HG03460 (cell line): Measurements from ENCODE around the gene CFAP74.

ENCODE experiments used
- ATAC-seq: cut with Tn5 transposase; IDR thresholded peaks from one replicate; pipeline ENCODE4 v1.9.1; 2021; ENCODE audit not compliant: unreplicated experiment

Gene CFAP74, protein sequence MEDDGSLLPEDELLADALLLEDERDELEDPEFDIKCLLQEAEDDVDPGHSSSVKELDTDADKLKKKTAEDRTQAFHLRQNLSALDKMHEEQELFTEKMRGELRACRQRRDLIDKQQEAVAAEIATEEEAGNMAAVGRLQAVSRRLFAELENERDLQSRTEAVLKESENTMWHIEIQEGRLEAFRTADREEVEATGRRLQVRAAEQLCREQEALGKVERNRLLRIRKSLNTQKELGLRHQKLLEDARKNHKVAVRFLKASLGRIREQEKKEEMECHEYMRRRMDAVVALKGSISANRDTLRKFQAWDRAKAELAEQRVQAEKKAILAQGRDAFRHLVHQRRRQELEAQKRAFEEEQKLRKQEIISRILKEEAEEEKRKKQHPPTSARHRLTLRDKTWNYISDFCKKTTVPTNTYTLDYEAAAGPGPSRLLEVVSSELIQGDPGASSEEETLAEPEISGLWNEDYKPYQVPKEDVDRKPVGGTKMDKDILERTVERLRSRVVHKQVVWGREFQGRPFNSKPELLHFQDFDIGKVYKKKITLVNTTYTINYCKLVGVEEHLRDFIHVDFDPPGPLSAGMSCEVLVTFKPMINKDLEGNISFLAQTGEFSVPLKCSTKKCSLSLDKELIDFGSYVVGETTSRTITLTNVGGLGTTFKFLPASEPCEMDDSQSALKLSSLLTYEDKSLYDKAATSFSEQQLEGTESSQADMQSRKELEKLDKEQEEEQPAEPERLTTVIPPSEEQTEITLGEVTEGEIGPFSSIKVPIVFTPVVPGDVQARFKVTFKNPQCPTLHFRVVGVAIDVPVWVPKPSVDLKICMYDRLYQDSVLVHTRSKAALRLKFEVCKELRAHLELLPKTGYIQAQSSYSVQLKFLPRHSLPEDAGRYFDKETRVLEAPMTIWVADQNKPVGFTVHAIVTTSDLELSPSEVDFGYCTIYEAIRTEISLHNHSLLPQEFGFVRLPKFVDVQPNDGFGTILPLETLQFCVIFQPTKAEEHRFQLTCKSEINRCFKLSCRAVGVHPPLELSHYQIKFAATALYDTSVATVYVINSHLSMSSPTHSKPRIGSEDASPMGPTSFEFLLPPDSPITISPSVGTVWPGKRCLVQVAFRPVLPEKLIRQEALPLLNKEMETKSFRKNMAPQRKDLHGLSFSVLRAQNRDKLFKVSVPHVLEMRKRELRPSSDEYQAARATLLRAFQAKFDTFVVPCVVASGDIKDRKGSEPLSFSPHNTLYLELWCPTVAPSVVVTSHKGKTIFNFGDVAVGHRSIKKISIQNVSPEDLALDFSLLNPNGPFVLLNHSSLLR (N-terminal part only)

DNA sequence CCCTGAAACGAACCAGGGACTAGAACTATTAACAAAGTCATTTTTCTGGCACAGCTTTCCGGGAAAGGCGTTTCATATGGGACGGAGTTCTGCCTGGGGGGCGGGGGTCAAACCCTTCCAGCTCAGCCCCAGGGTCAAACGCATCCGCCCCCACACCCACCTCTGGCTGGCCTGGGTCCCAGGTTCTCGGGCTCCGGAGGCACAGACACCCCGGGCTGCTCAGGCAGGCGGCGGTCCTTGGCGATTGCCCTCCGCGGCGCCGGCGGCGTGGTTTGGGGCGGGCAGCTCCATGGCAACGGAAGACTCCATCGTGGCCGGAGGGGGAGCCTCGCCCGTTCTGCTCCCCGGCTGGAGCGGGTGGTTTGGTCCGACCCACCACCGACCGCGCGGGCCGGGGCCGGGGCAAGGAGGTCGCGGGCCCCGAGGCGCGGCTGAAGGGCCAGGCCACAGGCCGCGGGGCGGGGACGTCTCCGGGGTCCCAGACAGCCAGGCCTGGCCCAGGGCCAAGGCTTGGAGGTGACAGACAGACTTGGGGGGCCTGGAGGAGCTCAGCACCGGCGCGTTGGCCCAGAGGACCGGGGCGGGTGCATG is at the start of gene CFAP74:
Gene CFAP74 (minus strand): TSS at position 246 of the 591 bp plus-strand sequence. CDS start 12,830 bp downstream, outside the sequence.
- ATAC-seq = no peak

DNA sequence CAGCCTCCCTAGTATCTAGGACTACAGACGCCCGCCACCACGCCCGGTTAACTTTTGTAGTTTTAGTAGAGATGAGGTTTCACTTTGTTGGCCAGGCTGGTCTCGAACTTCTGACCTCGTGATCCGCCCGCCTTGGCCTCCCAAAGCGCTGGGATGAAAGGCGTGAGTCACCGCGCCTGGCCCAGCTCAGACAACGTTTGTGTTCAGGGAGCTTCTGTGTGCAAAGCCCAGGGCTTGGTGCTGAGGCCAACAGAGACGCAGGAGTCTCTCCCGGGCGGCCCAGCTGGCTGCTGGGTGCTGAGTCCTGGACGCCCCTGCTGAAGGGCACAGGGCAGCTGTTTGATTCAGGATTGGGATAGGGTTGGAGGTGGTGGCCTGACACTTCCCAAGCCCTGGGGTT is 49.6 kb upstream of the CFAP74 start:
- no peak for ATAC-seq

DNA sequence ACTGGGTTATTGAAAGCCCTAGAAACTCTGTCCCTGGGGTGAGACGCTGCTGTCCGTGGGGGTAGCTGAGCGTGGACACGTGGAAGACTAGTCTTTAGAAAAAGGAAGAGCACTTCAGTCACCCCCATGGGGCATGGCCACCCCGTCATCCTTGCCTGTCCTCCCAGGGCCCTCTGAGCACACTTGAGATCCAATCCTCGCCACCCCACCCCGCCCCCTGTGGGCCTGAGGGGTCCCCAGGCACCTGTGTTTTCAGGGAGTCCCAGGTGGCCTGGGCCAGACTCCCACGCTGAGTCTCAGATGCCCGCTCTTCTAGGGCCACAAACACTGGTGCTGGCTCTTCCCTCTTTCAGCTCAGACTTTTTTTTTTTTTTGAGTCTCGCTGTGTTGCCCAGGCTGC is 49.2 kb upstream of the CFAP74 start:
- no peak for ATAC-seq

DNA sequence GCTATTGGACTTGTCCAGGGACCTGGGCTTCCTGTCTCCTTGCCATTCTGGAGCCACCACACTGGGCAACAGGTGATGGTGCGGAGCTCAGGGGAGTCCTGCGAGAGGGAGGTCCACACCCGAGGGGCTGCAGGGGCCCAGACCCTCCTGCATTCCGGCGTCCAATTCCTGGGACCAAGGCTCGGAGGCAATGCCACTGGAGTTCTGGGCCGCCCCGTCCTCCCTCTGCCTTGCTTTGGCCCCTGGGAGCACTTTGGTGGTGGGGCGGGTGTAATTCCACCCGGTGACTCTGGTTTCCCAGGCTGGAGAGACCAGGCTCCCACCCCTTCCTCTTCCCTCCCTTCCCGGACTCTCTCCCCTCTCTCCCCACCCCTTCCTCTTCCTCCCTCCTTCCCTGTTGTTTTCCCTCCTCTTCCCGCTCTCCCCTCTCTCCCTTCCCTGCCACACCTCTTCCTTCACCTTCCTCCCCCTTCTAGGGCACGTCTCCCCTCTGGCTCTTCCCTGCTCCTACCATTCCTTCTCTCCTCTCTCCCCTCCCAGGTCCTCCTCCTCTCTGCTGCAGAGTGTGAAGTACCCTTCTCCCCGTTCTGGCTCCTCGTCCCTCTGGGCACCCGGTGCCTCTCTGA is 48.6 kb upstream of the CFAP74 start:
- no peak for ATAC-seq

DNA sequence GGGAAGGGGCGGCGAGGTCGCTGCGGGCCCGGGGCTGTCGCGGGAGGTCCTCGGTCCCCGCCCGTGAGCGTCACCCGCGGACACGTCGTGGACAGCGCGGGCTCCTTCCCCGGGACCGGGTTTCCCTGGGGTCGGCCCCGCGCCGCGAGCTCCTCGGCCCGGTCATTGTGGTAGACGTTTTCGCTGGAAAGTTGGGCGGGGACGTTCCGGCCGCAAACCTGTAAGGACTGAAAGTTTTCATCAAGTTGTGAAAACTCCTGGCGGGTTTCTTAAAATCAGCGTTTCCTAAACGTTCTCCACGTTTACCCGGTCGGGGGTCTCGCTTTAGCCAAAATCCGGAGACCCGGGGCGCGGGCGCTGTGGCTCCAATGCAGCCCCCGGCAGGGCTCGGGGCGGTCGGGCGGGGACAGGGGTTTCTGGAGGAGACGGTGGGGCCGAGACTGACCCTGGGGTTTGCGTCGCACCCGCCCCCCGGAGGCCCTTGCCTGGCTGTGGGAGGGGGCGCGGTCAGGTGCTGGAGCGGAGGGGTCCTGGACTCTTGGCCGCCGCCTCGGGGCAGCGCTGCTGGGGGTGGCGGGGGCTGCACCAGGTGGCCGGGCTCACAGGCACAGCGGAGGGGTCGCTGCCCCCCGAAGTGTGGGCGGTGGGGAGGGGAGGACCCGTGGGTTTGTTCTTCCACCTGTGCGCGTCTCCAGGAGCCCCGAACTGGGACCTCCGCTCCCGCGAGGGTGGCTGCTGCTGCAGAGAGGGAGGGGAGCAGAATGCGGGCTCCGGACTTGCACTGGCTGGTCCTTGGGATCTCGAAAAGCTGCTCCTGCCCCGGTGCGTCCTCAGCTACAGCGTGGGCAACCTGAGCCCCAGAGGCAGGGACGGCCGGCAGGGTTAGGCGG is 47.5 kb upstream of the CFAP74 start:
- no peak for ATAC-seq

DNA sequence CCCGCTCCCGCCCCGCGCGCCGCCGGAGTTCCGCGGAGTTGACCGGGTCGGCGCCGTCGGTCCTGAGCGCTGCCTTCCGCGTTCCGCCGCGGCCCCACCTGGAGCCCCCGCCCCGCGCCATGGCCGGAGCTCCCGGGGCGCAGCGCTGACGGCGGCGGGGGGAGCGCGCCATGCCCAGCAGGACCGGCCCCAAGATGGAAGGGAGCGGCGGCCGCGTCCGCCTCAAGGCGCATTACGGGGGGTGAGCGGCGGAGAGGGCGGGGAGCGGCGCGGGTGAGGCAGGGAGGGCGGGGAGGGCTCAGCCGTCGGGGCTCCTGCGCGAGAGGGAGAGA is 46.8 kb upstream of the CFAP74 start:
- no peak for ATAC-seq

DNA sequence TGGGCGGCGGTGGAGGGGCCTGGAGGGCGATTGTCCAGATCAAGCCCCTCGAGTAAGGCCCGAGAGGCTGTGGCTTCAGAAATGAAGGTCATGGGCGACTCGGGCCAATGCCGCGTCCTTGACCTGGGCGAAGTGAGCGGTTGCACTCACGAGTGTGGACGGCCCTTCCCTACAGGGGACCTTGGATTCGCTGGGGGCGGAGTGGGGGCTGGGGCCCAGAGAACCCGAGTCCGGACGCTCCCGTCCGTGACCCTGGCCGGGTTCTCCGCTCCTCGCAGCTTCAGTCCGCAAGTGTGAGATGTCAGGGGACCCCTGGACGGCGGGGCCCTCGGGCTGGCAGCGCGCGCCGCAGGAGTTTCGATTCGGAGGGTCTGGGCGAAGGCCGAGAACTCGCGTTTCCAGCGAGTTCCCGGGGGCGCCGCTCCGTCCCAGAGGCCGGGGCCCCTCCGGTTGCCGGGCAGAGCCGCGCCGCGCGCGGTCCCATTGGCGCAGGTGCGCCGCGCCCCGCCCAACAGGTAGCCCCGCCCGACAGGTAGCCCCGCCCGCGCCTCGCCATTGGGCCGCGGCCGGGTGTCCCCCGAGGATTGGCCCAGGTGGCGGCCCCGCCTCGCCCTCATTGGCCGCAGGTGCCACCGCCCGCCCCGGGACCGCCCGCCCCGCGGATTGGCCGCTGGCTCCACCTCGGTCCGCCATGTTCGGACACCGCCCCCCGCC is 46.3 kb upstream of the CFAP74 start, which contains the start of gene PRKCZ:
Gene PRKCZ (plus strand): TSS at position 694 of the 714 bp plus-strand sequence. CDS start 220 bp downstream, outside the sequence.
- ATAC-seq = no peak

DNA sequence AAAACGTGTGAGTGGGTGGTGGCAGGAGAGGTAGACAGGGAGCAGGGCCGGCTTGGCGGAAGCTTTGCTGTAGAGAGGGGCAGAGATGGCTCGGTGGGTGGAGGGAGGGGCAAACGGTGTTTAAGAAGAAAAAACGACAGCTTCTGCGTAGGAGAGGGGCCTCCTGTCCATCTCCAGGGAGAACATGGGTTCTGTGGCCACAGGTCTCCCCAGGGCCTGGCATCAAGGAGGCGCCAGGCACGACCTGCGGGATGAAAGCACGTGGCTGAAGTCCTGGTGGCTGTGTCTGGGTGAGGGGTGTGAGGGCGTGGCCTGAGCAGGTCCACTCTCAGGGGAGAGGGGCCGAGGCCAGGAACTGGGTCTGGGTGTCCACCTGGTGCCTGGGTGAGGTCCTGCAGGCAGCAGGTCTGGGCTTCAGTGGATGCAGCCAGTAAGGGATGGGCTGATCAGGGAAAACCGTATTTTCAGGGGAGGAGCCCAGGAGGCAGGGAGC is 45.7 kb upstream of the CFAP74 start:
- no peak for ATAC-seq

DNA sequence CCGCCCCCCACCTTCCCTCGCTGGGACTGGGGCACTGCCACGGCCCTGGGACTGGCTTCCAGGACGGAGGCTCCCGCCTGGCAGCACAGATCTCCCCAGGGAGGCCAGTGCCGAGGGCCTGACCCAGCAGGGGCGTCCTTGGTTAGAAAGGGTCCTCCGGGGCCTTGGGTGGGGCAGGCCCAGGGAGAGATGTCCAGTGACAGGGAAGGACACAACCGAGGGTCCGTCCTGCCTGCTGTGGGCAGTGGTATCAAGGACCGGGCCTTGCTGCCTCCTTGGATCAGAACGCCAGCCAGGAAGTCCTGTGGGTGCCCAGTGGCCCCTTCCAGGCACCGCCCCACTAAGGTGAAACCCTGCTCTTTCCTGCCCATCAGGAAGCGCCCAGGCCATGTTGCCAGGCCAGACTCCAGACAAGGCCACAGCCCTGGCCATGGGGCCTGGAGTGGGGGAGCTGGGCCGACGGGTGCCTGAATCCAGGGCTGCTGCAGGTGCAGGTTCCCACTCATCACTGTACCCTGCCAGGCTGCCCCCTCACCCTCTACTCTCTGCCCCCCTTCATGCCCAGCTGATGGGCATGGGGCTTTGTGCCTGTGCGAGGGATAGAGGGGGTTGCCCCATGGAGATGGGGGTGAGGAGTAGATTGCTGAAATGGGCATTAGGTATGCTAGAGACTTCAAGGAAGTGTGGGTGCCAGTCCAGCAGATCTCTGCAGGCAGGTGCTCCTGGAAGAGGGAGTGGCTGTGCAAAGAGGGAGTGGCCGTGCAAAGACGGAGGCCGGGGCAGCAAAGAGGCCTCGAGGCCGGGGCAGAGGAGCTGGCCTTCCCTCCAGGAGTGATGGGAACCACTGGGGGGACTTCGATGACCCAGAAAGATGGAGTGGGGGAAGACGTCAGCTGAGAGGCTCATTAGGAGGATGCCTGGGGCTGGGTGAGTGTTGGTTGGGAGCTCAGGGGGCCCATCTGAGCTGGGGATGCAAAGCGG is 44.5 kb upstream of the CFAP74 start:
- ATAC-seq = no peak

DNA sequence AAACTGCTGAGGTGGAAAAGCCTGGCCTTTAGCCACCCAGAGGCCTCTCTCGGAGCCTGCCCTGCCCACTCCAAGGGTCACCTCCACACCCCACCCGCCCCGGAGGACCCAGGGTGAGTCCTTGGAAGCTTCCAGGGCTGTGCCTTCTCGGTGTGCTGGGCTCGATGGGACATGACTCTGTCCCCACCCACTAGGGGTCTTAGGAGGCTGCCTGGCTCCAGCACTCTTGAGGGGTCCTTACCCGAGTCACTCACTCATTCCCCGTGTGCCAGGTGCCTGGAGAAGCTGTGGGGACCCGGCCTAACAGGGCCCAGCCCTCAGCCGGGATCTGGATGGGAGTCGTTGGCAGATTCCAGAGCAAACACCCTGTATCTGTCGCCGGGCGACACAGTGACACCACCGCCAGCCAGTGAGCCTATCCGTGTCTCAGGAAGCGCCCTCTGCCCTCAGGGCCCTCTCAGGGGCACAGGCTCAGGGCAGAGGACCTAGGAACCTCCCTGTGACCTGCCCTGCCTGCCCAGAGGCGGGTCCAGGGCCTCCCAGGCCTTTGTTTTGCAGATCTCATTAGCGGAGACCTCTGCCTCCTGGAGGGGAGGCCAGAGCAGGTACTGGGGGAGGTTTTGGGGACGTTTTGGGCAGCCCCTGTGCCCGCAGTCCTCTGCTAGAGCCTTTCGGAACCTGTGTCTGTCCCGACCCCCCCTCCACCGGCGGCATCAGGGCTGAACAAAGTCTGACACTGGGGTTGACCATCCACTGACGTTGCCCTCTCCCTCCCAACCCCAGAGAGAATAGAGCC is 43.6 kb upstream of the CFAP74 start:
- ATAC-seq = no peak

DNA sequence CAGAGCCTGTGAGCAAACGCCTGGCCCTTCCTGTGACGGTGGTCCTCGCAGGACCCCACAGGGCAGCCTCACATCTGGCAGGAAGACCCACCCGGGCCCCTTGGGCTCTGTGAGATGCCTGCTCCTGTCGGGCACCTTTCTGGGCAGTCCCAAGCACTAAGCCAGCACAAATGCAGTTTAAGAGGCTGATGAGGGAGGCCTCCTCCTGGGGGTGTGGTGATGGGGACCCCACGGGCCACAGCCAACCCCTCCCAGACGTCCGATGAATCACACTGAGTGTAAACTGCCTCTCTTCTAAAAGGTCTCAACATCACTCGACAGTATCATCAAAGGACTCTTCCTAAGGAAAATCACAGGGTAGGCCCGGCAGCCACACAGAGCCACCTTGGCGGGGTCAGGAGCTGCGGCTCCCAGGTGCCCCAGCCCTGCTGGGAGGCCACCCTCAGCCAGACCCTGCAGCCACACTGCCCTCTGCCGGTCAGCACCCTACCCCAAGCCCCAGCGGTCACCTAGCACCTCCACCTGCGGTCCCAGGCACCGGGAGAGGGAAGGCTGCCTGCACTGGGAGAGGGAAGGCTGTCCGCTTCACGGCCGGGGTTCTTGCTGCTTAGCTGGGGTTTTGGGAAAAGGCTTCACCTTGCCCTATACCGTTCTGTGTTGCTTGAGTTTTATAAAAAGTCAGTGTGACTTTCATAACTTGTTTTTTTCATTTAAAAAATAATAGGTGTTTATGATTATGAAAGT is 42.8 kb upstream of the CFAP74 start:
- ATAC-seq = no peak

DNA sequence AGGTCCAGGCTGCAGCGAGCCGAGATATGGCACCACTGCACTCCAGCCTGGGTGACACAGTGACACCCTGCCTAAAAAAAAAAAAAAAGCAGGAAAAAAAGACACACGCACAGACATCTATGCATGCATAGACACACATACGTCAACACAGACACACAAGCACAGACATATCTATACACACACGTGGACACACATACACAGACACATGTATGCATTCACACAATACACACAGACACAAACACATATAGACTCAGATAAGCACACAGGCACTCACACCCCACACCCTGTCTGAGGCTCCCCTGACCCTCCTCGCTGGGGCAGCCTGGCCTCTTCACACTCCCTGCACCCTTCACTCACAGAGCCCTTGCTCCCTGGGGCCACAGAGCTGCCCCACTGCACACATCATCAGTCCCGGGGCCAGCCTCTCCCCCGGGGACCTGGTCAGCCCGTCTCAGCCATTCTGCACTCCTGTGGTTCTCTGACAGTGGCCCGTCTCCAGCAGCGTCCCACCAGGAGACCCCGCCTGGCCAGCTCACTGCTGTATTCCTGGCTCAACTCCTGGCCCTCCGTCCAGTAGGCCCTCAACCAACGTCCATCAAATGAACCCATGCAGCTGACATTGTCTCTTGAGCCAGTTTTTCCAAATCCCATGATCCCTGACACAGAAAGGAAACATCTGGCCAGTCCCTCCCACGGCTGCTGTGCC is 42.0 kb upstream of the CFAP74 start:
- no peak for ATAC-seq

DNA sequence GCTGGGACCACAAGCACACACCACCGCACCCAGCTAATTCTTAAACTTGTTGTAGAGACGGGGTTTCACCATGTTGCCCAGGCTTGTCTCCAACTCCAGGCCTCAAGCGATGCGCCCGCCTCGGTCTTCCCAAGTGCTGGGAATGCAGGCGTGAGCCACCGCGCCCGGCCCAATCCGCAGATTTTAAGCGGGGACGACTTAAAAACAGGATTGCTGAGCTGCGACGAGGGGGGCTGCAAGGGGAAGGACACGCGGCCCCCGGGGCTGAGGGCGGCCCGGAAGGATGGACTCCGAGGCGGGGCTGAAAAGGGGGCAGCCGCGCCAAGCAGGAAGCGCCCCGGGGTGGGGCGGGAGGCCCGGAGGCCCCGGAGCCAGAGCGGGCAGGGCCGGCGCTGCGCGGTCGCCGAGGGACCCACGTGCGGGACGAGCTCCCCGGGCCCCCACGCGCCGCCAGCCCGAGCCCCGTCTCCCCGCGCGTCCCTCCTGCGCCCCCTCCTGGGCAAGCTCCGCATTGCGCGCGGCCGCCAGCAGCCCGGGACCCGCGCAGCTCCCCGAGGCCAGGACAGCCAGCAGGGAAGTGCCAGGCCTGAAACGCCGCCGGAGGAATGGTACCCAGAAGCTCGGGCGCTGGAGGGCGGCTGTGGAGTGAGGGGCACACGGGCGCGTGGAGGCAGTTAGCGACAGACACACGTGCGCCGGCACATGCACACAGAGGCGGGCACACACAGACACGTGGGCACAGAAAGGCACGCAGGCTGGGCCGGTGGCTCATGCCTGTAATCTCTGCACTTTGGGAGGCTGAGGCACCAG is 41.1 kb upstream of the CFAP74 start:
- no peak for ATAC-seq

DNA sequence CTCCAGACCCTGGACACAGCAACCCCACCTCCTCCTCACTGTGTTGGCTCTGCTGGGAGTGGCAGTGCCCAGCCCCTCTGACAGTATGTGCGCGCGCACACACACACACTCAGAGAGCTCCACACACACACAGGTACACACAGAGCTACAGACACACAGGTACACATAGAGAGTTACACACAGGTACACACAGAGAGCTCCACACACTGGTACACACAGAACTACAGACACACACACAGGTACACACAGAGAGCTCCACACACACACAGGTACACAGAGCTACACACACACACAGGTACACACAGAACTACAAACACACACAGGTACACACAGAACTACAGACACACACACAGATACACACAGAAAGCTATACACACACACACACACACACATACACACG is 40.3 kb upstream of the CFAP74 start:
- ATAC-seq = no peak
